Lower lobe of right lung (tissue), 2 donors: ENCODE results near the gene HECW1. TPM values are rescaled to one million over a fixed set of nuclear protein-coding genes. Genes with fewer than 3 reads are reported as not detected.

Experiments
- ATAC-seq, 2 donors: fragments of 200-7000 bp; cut with Tn5 transposase; one replicate each; pipeline ENCODE4 v1.9.1; 2020 to 2022; ENCODE audit warnings: mild to moderate bottlenecking in 2 of 2, moderate library complexity in 2 of 2
- DNase-seq: peaks from one replicate; pipeline ENCODE4 v3.0.0-alpha.2; 2020
- H3K27ac ChIP-seq: fragments of 200-600 bp; one replicate; pipeline ENCODE4 v1.8.0; 2022
- H3K27me3 ChIP-seq: fragments of 200-600 bp; one replicate; pipeline ENCODE4 v1.8.0; 2022; ENCODE audit warnings: low read depth
- H3K36me3 ChIP-seq: fragments of 200-600 bp; one replicate; pipeline ENCODE4 v1.8.0; 2022; ENCODE audit warnings: mild to moderate bottlenecking
- H3K4me1 ChIP-seq: fragments of 200-600 bp; one replicate; pipeline ENCODE4 v1.8.0; 2022
- H3K4me3 ChIP-seq: fragments of 200-600 bp; one replicate; pipeline ENCODE4 v1.8.0; 2022; ENCODE audit warnings: mild to moderate bottlenecking
- H3K9me3 ChIP-seq: fragments of 200-600 bp; one replicate; pipeline ENCODE4 v1.8.0; 2022
- CTCF ChIP-seq: fragments of 200-600 bp; IDR thresholded peaks from one replicate; pipeline ENCODE4 v1.8.0; 2022; ENCODE audit warnings: antibody characterized with exemption, mild to moderate bottlenecking
- intact Hi-C: fragments of 100-400 bp; cut with DNase I; formaldehyde crosslinking; loops from one replicate; pipeline ENCODE4 v1.11.0; 2022
- total RNA-seq: library from RNA; stranded (reverse); fragmentation: NEBNext Ultra II Directional; extraction: Animal tissue kit (Norgen Biotek cat#: 25700); gene quantifications from one replicate; pipeline ENCODE4 v1.2.1, GENCODE V29; 2021
- donor health status: DM: no; HTN: yes; CAD: no; lungs with severe emphysema.

HECW1 gene
- total RNA-seq, 1 donor from 2014 or later: 0.06 TPM

GRCh38 chr7:43118313-43118712 lies 5.9 kb downstream of the HECW1 start:
- intact Hi-C loops: no loop called here
- no peak for ATAC-seq
- peaks cover 53% of the 10 kb centered on the region for H3K27me3 ChIP-seq

DNA sequence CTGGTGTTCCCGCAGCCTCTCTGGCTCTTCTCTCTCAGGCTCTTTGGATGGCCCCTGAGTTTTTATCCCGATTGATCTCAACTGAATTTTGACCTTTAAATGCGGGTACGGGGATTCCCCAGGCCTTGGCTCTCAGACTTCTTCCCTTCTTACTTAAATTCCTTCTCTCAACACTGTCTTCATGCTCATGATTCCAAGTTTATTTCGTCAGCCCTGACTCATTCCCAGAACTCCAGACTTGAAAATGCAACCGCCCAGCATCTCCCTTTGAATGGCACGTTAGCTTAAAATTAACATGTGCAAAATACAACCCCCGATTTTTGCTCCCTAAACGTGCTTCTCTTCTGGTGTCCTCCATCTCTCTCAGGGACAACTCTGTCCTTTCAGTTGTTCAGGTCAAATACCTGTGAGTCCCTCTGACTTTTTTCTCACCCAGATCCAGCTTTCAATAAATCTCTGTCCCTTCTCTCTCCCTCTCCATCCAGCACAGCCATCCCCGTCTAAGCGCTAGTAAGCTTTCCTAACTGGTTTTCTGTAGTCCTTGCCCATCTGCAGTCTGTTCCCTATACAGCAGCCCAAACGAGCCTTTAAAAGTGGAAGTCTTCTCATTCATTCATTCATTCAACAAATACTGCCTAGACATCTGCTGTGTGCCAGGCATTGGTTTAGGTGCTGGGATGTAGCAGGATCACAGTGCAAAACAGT lies 7.1 kb downstream of the HECW1 start:
- intact Hi-C loops: no loop called here
- ATAC-seq: no peak
- peaks cover 41% of the 10 kb centered on the region for H3K27me3 ChIP-seq

More at GRCh38 chr7:43118313-43118712, 5.9 kb downstream of the HECW1 start:
- H3K27ac ChIP-seq: no peak overlapping the region
- DNase-seq: no peak
- peaks cover 6% of the 10 kb centered on the region for H3K4me1 ChIP-seq
- H3K4me3 ChIP-seq: no peak overlapping the region
- H3K9me3 ChIP-seq: no peaks in the 10 kb centered on the region
- H3K36me3 ChIP-seq: no peaks in the 10 kb centered on the region
- TF ChIP-seq CTCF: no peak

DNA sequence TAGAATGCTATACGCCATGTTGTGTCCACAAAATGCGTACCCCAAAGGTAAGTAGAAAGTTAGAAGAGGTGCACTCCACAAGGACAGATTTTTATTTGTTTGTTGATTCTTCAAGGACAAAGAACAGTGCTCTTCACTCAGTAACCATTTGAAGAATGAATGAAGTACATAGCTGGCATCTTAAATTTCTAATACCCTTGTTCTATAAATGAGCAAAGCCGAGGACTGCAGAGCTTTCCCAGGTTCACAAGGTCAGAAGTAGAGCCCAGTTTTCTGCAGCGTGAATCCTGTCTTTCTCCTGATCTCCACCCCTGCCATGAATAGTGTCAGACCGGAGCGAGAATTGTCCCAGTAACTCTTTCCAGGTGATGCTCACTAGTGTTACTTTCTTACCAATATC lies 9.5 kb downstream of the HECW1 start:
- intact Hi-C loops: no loop called here

More for the DNA sequence above, 7.1 kb downstream of the HECW1 start:
- no peak overlapping the region for H3K4me3 ChIP-seq
- no peak for TF ChIP-seq CTCF
- no peak overlapping the region for H3K27ac ChIP-seq
- DNase-seq: no peak
- no peaks in the 10 kb centered on the region for H3K36me3 ChIP-seq
- no peaks in the 10 kb centered on the region for H3K9me3 ChIP-seq
- no peaks in the 10 kb centered on the region for H3K4me1 ChIP-seq

DNA sequence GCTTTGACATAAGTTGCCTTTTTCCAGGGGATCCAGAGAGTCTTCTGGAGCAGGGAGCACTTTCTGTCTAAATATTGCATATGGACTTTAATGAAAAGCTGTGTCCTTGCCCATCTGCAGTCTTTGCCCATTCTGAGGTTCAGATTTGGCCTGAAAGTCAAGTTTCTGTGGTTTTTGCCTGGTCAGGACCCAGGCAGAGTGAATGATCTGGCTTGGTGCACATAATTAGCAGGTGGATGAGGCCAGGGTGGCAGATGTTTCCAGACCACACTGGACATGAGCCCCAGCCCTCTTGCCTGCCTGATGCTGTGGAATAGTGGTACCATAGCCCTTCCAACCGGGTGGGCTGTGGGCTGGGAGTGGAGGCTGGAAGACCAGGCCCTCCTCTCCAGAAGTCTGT lies 11.0 kb downstream of the HECW1 start:
- H3K4me1 ChIP-seq: no peaks in the 10 kb centered on the region
- intact Hi-C loops: no loop called here
- no peak for TF ChIP-seq CTCF
- H3K9me3 ChIP-seq: no peaks in the 10 kb centered on the region
- H3K4me3 ChIP-seq: no peak overlapping the region
- no peak overlapping the region for H3K27ac ChIP-seq
- DNase-seq (no peak), ATAC-seq (no peak)
- H3K36me3 ChIP-seq: no peaks in the 10 kb centered on the region
- peaks cover 20% of the 10 kb centered on the region for H3K27me3 ChIP-seq

More for the DNA sequence above, 9.5 kb downstream of the HECW1 start:
- no peak for ATAC-seq
- H3K9me3 ChIP-seq: no peaks in the 10 kb centered on the region
- no peak for DNase-seq
- H3K36me3 ChIP-seq: no peaks in the 10 kb centered on the region
- H3K4me3 ChIP-seq: no peak overlapping the region
- no peak for TF ChIP-seq CTCF
- no peak overlapping the region for H3K27ac ChIP-seq
- peaks cover 20% of the 10 kb centered on the region for H3K27me3 ChIP-seq
- H3K4me1 ChIP-seq: no peaks in the 10 kb centered on the region

DNA sequence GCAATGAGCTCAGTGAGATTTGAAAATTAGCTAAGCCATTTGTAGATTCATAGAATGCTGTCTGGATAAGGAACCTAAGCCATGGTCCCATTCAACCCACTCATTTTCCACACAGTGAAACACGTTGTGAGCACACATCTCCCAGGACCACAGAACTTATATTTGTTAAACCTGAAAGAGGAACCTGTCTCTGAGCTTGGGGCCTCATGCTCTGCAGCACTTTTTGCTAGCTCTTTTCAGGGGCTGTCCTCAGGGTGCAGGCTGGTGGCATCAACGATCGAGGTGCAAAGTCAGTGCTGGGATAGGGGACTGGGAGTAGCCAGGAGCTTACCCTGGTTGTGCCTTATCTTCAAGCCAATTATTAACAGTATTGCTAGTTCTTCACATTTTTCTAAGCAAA lies 11.9 kb downstream of the HECW1 start:
- Histone ChIP-seq H3K9me3 (no peaks in the 10 kb centered on the region), H3K4me1 (no peaks in the 10 kb centered on the region), H3K36me3 (no peaks in the 10 kb centered on the region), H3K27ac (no peak overlapping the region), H3K27me3 (peaks cover 15% of the 10 kb centered on the region), H3K4me3 (no peak overlapping the region)
- intact Hi-C loops: no loop called here
- TF ChIP-seq CTCF: no peak
- DNase-seq (no peak), ATAC-seq (no peak)
